ENCODE results near the gene IGSF8.

The IGSF8 gene

GRCh38 chr1:160105155-160105554 is 6.7 kb upstream of the IGSF8 start:
- DNase-seq (ENCODE audit: low spot score) = no peak

- DNase-seq (ENCODE audit: low spot score) = no peak
These were observed 6.1 kb upstream of the IGSF8 start for GRCh38 chr1:160104486-160104885.

DNA sequence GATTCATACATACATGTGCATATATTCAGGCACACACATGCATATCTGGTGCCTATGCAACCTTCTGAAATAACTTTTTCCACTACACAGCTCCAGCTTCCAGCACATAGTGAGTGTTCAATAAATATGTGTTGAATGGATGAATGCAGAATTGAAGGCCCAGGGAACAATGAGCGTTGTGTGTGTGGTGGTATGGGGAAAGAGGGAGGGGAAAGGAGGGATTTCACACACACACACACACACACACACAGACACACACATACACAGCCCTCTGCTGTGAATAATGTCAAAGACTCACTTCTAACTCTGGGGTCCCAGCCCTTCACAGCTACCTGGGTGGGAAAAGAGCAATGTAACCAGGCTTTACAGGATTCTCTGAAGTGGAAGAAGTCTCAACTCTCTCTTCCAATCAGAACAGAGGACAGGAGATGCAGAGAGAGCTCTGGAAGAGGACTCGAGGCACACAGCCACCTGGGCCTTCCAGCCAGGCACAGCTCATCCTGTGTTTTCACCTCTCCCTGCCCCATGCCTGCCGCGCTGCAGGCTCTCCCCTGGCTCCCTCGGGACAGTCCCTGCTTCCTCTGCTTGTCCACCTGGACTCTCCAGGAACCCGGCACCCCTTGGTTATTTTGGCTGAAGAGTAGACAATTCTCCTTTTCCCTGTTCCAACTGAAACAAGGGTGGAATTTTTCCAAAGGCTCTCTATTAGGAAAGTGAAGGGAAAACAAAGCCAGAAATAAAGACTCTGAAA is 5.4 kb upstream of the IGSF8 start:
- no peak for DNase-seq (ENCODE audit: low spot score)

DNA sequence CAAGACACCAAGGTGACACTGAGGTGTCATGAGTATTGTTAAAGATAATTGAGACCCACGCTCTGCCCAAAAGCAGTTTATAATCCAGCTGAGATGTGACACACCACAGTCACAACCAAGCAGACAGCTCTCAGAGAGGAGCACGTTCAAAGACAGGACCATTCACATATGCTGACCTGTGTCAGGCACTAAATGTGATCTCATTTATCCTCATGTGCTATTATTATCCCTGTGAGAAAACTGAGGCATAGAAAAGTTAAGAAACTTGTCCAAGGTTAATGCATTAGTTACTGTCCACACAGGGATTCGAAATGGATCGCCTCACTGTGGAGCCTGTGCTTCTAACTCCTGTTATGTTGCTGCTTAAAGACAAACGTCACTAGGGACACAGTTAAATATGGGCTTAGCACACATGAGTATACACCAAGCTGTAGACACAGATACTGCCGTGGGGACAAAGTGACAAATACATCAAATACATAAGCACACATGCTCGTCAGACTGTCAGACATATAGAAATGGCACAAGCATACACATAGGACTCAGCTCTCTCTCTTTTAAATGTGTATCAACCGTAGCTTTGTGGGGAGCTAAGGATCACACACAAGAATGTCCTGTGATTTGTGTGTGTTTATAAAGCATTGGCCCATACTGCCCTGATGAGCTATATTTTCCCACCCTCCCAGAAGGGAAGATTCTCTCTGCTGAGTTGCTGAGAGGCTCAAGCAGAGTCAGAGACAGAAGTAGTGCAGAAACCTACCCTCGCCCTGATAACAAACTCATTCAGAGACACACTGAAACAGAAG is 3.5 kb upstream of the IGSF8 start:
- DNase-seq (ENCODE audit: low spot score) = no peak

DNA sequence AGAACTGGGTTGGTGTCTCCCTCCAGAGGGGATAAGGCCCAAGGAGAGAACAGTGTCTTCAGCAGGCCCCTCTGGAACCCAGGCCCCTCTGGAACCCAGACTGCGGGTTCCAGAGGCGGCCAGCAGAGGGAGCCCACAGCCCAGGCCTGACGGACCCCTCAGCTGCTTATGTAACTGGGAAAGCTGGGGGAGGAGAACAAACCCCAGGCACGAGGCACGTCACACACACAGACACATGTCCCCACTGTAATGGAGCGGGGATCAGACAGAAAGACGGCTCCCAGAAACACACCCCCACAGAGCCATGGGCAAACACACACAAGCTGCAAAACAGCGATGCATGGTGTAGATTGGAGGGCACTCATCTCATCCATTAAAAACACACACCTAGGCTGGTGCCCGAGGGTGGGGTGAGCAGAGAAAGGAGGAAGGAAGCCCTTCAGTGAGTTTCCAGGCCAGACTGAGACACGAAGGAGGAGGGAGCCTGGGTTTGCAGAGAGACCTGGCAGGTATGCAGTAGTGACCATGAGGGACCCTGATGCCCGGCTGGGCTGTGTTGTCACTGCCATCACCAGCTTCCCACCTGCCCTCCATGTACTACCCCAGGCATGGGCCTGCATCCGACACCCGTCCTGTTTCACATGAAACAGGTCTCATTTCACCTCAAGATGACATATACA is 2.8 kb upstream of the IGSF8 start:
- peak; percentile 82 for DNase-seq (ENCODE audit: low spot score)

DNA sequence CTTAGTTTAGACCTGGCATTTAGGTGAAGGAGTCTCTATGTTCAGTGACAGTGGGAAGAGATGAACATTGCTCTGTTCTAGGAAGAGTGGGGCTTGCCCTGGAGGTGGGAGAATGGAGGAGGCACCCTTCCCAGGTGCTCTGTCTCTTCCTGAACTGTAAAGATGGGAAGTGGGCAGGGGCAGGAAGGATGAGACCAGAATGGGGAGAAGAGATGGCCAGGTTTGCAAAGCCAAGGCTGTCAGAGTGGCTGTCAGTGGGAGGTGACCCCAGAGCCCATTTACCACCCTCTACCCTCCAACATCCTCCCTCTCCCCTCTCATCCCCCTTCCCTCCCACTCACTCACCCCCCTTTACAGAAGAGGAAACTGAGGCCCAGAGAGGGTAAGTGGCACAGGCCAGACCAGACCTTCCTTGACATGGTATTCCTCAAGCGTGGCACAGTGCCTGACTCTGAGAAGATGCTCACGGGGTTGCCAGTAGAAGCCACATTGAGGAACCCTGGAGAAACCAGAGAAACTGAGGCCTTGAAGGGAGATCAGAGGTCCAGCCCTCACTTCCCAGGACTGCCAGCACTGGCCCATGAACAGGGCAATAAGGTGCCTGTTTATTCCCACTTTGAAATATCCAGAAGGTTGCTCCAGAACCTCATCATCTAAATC is 1.4 kb upstream of the IGSF8 start:
- no peak for DNase-seq (ENCODE audit: low spot score)

- DNase-seq (ENCODE audit: low spot score) = peak; percentile 85
These were observed 588 bp upstream of the IGSF8 start for GRCh38 chr1:160098852-160099561.

DNA sequence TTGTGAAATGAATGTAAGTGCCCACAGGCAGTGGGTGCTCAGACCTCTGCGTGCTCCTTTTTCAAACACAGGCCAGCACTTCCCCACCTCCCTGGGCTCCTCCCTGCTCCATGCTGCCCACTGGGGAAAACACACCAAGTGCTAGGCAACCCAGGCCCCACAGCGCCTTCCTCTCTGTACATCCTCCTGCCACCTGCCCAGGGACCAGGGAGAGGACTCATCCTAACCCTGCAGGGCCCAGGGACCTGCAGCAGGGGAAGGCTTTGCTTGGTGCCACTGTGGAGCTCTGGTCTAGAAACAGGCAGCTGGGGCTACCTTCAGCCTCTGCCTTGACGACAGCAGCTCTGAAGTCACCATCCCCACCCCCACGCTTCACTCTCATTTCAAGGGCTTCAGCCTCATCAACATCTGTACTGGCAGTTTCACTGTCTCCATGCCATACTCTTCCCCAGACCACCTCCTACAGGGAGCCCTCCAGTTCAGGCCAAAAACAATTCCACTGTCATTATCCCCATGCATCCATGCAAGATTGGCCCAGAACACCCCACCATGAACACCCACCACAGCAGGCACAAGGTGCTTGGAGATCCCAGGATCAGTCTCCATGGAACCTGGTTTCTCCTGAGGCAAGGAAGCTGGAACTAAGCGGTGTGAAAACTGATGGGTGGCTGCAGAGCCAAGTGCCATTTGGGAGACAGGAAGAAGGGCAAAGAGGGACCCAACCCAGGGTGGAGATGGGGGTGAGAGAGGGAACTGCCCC is 1.1 kb downstream of the IGSF8 start:
- no peak for DNase-seq (ENCODE audit: low spot score)

DNA sequence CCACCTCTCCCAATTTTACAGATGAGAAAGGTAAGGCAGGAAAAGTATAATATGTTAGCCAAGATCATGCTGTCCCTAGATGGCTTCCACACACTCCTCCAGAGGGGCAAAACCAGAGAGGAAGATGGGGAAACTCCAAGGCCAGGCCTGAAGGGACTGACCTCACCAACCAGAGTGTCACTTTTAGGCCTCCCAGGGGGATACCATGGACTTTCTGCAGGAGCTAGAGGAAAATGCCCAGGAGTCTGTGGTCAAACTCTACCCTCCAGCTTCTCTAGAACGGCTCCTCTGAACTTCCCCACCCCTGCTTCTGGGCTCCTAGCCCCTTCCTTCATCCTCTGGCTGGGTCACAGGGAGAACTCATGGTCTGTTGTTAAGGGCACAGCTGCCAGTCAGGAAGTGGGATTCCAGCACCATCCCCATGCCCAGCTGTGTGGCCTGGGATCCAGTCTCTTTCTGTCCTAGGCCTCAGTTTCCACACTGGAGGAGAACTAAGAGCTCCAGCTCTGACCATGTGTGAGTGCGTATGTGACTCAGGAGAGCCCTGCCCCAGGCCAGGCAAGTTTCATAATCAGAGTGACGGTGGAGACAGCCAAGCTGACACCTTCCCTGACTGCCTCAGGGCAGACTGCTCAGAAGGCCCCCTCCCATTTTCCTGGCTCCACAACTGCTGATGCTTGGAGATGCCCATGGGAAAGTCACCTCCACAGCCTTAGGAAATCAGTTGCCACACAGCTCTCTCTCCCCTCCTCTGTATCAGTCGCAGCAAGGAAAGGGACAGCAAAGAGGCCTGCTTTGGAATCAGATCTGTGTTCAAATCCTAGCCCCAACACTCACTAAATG is 1.9 kb downstream of the IGSF8 start:
- no peak for DNase-seq (ENCODE audit: low spot score)

DNA sequence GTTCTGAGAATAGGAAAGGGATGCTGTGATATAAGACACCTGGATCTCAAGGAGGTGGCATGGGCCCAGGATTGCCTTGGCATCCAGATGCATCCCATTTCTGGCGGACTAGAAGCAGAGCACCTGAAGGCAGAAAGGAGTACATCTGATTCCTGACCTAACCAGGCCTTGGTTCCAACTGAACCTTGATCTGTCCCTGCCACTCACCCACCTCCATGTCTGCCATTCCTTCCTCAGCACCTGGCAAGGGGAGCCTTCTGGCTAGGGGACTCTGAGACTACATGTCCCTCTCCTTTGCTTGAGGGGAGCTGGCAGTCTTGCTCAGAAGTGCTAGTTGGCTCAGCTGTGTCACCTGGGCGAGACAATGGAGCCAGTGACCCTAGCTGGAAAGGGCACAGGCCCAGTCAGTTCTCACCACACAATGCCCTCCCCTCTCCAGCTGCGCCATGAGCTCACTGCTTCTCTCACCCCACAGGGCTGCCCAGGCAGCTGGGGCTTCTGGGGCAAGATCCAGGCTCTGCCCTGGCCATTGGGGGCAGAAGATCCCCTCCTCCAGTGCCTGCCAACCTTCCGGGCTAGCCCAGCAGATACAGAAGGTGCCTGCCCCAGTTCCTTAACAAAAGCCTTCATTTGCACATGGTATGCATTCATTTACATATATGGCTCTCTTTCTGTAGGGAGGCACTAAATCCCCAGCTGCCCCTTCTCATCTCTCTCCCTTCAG is 2.9 kb downstream of the IGSF8 start:
- no peak for DNase-seq (ENCODE audit: low spot score)

DNA sequence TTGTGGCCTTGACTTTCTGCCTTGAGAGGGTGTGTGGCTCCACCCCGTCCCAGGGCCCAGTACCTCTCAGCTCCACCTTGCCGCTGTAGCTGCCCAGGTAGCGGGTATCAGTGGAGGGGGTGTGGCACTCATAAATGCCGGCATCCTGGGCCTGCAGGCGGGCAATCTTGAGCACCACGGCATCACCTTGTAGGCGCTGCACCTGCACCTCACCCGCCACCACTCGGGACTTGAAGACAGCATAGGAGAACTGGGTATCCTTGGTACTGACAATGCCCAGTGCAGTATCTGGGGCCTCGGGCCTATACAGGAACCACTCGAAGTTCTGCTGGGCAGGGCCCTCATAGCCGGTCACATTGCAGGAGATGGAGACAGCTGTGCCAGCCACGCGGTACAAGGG is 3.6 kb downstream of the IGSF8 start:
- no peak for DNase-seq (ENCODE audit: low spot score)

DNA sequence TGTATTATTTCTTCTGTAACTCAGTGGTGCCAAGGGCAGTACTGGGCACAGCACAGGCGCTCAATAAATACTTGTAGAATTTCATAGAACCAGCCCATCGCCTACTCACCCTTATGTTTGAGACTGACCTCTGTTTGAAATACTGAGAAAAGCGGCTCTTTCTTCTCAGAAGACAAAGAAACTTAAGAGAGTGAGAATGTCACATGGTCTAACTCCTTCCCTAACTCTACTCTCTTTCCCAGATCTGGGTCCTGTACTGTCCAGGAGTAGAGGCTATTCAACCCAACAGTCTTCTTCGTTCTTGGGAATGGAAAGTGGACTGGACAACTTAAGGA is 4.2 kb downstream of the IGSF8 start:
- DNase-seq (ENCODE audit: low spot score) = no peak

- DNase-seq (ENCODE audit: low spot score) = no peak
These were observed 4.7 kb downstream of the IGSF8 start for GRCh38 chr1:160093624-160094290.

DNA sequence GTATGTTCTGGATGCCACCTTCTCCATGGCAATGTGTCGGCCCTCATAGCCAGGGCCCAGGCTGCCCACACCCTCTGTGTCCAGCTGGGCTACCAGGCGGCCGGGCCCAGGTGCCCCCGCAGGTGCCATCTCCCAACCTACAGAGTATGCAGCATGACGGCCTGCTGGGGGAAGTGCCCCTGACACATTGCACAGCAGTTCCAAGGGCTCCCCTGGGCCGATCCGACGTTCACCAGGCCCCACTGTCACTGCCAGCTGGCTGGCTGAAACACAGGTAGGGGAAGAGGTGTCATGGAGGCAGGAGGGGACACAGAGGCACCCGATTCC is 5.4 kb downstream of the IGSF8 start:
- no peak for DNase-seq (ENCODE audit: low spot score)

DNA sequence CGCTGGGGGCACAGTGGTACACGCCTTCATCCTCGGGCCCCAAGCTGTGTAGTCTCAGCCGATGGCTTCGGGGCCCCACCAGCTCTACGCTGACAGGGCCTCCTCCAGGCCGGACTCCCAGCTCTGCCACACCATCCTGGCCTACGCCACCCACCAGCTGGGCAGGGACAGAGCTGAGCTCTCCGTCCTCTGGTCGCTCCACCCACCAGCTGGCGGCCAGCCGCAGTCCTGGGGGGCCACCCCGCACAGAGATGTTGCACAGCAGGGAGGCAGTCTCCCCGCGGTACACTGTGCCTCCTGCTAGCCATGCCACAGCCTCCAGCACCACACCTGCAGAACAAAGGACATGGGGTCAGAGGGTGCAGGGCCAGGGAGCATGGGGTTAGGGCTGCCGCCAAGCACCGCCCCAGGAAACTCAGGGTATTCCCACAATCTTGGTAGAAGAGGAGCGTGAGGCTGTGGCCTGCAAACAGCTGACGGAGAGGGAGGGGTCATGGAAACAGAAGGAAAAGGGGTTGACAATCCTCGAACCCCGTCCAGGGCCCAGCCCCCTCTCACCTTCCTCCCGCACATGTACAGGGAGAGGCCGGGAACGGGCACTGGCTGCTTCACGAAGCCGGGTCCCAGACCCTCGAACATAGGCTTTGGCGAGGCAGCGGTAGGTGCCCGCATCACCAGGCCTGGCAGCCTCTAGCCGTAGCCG is 5.9 kb downstream of the IGSF8 start:
- no peak for DNase-seq (ENCODE audit: low spot score)

- DNase-seq (ENCODE audit: low spot score) = no peak
These were observed 6.7 kb downstream of the IGSF8 start for GRCh38 chr1:160091666-160092223.

- no peak for DNase-seq (ENCODE audit: low spot score)
These were observed 7.7 kb downstream of the IGSF8 start for GRCh38 chr1:160090760-160091159.

- DNase-seq (ENCODE audit: low spot score) = no peak
These were observed 8.5 kb downstream of the IGSF8 start for GRCh38 chr1:160089883-160090282.

Data from SW480 (cell line).